HFF-Myc (cell line): Measurements from ENCODE around the gene KLHL22.

Source experiments
- DNase-seq: peaks from one replicate; pipeline ENCODE4 v3.0.0-alpha.2; 2011; ENCODE audit warnings: low read depth; ENCODE audit errors: extremely low read depth
- H3K4me3 ChIP-seq: replicated peaks from 2 replicates; pipeline ENCODE4 v1.5.1; 2011; ENCODE audit warnings: low read depth, mild to moderate bottlenecking, control low read depth, low read length
- TF ChIP-seq, protein P1 (sequence below): IDR thresholded peaks from 2 replicates; pipeline ENCODE4 v1.5.1; 2012; ENCODE audit warnings: mild to moderate bottlenecking, low read depth, low read length, control low read depth; ENCODE audit errors: missing control alignments

The KLHL22 gene

DNA sequence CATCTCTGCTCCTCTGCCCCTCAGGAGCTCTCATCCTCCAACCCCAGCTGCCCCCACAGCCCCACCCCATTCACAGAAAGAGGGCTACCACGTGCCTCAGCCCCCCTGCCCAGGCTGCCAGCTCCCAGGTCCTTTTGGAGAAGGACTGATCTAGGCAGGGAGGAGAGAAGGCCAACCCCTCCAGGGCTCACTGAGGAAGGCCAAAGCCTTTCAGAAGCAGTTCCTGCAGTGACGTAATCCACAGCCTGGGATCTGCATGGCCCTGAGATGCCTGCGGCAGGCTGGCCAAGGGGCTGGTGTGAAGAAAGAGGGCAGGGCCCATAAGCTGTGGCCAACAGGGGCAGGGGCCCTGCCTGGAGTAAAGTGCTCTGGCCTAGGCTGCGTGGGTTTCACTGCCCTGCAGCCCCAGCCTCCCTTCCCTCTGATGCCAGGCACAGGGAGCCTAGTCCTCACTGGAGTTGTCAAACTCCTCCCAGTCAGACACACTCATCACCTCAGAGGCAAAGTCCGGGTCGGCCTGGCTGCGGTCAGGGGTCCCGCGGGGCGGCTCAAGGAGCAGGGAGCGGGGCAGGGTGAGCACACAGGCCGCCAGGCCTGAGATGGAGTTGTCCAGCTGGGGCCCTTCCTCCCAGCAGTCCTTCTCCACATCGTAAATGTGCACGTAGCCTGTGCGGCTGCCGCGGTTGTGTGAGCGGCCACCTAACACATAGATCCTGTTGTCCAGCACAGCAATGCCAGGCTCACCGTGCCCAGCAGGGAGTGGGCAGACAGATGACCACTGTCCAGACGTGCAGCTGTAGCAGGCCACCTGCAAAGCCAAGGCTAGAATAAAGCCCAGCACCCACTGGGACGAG, 53.7 kb downstream of the KLHL22 start:
- TF ChIP-seq, protein P1, sequence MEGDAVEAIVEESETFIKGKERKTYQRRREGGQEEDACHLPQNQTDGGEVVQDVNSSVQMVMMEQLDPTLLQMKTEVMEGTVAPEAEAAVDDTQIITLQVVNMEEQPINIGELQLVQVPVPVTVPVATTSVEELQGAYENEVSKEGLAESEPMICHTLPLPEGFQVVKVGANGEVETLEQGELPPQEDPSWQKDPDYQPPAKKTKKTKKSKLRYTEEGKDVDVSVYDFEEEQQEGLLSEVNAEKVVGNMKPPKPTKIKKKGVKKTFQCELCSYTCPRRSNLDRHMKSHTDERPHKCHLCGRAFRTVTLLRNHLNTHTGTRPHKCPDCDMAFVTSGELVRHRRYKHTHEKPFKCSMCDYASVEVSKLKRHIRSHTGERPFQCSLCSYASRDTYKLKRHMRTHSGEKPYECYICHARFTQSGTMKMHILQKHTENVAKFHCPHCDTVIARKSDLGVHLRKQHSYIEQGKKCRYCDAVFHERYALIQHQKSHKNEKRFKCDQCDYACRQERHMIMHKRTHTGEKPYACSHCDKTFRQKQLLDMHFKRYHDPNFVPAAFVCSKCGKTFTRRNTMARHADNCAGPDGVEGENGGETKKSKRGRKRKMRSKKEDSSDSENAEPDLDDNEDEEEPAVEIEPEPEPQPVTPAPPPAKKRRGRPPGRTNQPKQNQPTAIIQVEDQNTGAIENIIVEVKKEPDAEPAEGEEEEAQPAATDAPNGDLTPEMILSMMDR = no peak
- no peak for DNase-seq
- H3K4me3 ChIP-seq = no peak overlapping the region

DNA sequence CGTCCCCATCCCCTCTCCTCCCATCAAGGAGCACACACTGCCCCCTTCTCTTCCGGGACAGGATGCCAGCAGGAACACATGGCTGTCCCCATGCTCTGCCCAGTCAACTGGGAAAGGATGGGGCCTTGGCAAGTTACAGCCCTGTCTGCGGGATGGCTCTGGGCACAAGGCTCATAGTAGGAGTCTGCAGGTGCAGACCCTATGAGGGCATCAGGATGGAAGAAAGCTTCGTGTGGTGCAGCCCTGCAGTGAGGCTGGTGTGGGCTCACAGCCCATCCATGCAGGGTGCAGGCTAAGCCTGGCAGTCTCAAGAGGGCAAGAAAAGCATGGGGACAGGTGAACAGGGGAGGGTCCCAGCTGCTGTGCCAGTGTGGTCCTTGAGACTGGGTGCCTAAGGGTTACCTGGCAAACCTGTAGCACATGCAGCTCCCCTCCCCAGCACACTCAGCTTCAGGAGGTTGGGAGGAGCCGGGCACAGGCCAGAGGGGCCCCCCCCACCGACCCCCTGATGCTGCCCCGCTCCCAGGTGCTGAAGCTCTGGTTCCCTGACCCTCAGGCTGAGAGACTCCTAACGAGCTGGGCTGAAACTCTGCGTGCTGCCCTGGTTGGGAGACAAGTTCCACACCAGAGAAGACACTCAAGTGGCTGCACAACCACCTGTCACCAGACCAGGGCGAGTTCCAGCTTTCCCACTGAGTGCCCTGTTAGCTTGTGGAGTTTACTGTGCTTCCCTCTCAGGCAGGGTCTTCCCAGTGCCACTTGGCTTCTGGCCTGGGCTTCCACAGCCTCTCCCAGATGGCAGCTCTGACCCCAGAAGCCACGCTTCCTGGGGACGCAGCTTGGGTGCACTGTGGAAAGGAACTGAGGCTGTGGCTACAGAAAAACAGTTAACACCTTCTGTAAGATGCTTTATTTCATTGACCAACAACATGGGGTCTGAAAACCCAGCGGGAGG, 54.7 kb downstream of the KLHL22 start:
- TF ChIP-seq, protein P1 = no peak
- DNase-seq = no peak
- H3K4me3 ChIP-seq = no peak overlapping the region

DNA sequence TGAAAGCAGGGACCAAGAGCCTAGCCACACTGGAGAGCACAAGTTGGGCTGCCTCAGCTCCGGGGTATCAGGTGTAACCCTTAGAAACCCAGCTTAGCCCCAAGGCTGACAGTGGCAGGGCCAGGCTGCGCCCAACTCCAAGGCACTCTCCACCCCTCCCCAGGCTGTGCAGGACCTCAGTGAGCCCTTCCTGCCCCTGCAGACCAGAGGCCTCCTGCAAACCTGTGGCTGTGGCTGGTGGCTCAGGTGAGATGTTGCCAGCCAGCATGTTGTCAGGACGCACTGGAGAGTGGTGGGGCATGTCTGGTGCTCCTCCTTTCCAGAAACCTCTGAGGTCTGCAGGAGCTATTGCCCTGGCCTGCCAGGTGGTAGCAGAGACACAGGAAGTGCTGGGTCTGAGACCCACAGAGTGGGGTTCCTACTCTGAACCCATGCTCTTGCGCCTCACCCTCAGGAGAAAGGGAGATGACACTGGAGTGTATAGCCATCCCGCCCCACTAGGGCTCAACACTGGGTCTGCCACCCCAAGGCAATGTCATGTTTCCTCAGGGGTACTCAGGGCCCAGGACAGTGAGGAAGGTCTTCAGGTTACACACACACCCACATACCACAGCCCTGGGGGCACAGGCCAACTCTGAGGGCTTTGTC, 55.5 kb downstream of the KLHL22 start:
- no peak overlapping the region for H3K4me3 ChIP-seq
- no peak for DNase-seq
- TF ChIP-seq, protein P1 = no peak

DNA sequence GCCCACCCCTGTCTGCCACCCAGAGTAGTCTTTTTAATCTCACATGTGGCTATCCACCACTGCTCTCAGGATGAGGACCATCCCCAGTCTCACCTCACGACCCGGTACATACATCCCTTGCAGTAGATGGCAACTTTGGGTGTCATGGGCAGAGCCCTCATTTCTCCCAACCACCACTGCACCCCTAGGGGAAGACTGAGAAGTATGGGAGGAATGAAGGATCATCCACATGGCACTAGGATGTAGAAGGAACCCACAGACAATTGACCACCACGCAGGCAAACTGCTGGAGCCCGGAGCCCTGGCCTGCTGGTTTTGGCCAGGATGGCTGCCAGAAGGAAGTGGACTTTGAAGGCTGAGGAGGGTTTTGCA, 56.1 kb downstream of the KLHL22 start:
- DNase-seq = no peak
- no peak overlapping the region for H3K4me3 ChIP-seq
- TF ChIP-seq, protein P1 = no peak

DNA sequence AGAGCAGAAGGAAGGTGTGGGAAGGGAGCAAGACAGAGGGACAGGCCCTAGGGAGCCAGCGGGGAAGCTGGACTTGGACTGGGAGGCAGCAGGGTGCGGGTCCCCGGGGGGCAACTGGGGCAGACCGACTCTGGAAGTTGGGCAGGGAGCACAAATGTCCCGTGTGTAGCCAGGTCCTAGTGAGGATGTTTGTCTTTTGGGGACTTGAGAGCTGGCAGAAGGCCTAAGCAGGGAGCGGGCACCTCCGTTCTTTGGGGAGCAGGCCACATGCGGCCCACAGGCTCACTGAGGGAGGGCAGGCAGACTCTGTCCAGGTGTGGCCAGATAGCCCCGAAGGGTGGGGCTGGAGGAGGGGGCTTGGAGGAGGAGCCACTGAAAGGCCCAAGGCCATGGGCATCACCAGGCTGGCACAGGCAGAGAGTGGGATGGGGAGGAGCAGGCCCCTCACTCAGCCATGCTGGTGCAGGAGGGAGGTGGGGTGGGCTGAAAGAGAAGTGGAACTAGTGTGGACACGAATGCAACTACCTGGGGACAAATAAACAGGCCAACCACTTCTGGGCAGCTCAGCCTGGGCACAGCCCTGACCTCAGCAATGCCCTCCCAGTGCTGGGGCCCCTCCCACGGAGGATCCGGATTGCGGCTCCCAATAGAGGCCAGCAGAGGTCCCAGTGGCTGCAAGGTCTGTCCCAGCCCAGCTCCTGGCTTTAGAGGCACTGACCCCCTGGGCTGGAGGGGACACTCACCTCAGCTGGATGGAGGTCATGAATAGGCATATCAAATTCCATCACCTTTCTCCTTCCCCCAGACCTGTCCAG, 56.7 kb downstream of the KLHL22 start:
- no peak for DNase-seq
- TF ChIP-seq, protein P1 = peak; percentile 24
- H3K4me3 ChIP-seq = peak overlapping the region; percentile 47

DNA sequence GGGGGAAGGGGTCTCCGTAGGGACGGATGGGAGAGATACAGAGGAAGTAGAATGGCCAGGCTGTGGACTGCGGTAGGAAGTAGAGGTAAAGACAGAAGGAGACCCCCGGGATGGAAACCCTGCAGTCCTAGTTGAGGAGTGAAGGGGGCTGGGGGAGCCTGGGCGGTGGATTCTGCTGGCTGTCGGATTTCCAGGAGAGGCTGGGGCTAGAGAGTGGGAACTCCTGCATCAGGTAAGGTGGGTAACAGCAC, 57.2 kb downstream of the KLHL22 start:
- H3K4me3 ChIP-seq = peak overlapping the region; percentile 47
- no peak for DNase-seq
- TF ChIP-seq, protein P1 = no peak
